Right cardiac atrium (tissue), 5 donors: ENCODE data around the gene RBBP7. TPM values are rescaled to one million over a fixed set of nuclear protein-coding genes. Genes with fewer than 3 reads are reported as not detected.

Experiments
- polyA plus RNA-seq: library from polyadenylated mRNA; stranded (reverse); fragments of 200-250 nt; gene quantifications from one replicate; pipeline ENCODE4 v1.2.3, GENCODE V29; 2013
- total RNA-seq, 4 donors: library from RNA; stranded (reverse); fragmentation: NEBNext Ultra II Directional; extraction: Animal tissue kit (Norgen Biotek cat#: 25700); gene quantifications; one replicate each; pipeline ENCODE4 v1.2.1, GENCODE V29; 2021
- donor health status: healthy with polysubstance abuse.
- donor health status: DM: no; HTN: yes; CAD: no.
- donor health status: DM: no; HTN: no; CAD: no.
- donor health status: DM: no; HTN: yes; CAD: no; lungs with severe emphysema.
- donor health status: DM: yes; HTN: yes; CAD: no.

Gene RBBP7
- total and polyA plus RNA-seq, 5 donors: 86.9 to 118 (median 94.3) TPM

Other genes with a start within 250 kb of the RBBP7 start
- not detected for gene S100G, start 220.2 kb downstream of the RBBP7 start, total RNA-seq
- not detected for gene S100G, start 220.2 kb downstream of the RBBP7 start, polyA plus RNA-seq
- gene CTPS2, start 157.7 kb downstream of the RBBP7 start, total RNA-seq: 1 to 10 TPM; 6.1 to 6.8 (median 6.2) TPM
- gene CTPS2, start 157.7 kb downstream of the RBBP7 start, polyA plus RNA-seq: 4.0 TPM
- gene SYAP1, start 150.8 kb downstream of the RBBP7 start, total RNA-seq: 10 to 100 TPM; 16.3 to 24.9 (median 17.3) TPM
- 11.4 TPM for gene SYAP1, start 150.8 kb downstream of the RBBP7 start, polyA plus RNA-seq
- 1 to 10 TPM; 5.9 to 8.0 (median 7.1) TPM for gene TXLNG, start 83.9 kb downstream of the RBBP7 start, total RNA-seq
- 4.6 TPM for gene TXLNG, start 83.9 kb downstream of the RBBP7 start, polyA plus RNA-seq
- gene REPS2, start 76.3 kb upstream of the RBBP7 start, total RNA-seq: 10 to 100 TPM in 2 of 4 donors, 1 to 10 TPM in 2; 8.1 to 10.4 (median 9.5) TPM
- 3.4 TPM for gene REPS2, start 76.3 kb upstream of the RBBP7 start, polyA plus RNA-seq